Left colon (tissue), 2 donors: ENCODE data around the gene IFITM5. TPM values are rescaled to one million over a fixed set of nuclear protein-coding genes. Genes with fewer than 3 reads are reported as not detected.
"Not testable (repeated sequence)": the region's sequence is repeated elsewhere in the genome, so short reads cannot be mapped to it uniquely, and the experiment has no call there.

ENCODE experiments used
- ATAC-seq: fragments of 200-7000 bp; cut with Tn5 transposase; one replicate; pipeline ENCODE4 v1.9.1; 2020; ENCODE audit warnings: mild to moderate bottlenecking, moderate library complexity
- DNase-seq, 2 donors: peaks; one replicate each; pipeline ENCODE4 v3.0.0-alpha.2; 2020
- intact Hi-C, 2 donors: fragments of 100-400 bp; cut with DNase I in 1 of 2; cut with micrococcal nuclease in 1 of 2; formaldehyde crosslinking; loops; one replicate each; pipeline versions ENCODE4 v1.11.2 to v1.14.0; 2022; cut with DNase I, micrococcal nuclease
- total RNA-seq, 2 donors: library from RNA; stranded (reverse); fragmentation: NEBNext Ultra II Directional; extraction: Animal tissue kit (Norgen Biotek cat#: 25700); gene quantifications; one replicate each; pipeline ENCODE4 v1.2.1, GENCODE V29; 2021
- donor health status: DM: no; HTN: no; CAD: no.
- donor health status: DM: yes; HTN: yes; CAD: no.

IFITM5 gene
- total RNA-seq, 2 donors from 2014 or later, result not detected

- DNase-seq, result peak in 1 of 2 donors; percentile 28
- intact Hi-C loops, result no loop called here
- peak; percentile 53 for ATAC-seq
Measured at GRCh38 chr11:279040-279965, 20.0 kb downstream of the IFITM5 start.

GRCh38 chr11:278001-278951 lies 21.1 kb downstream of the IFITM5 start, which contains the start of gene NLRP6:
Gene NLRP6, plus strand, starts transcription at chr11:278407. Its CDS starts 163 bp downstream, at chr11:278570.
- DNase-seq, result peak in 1 of 2 donors; percentile 10
- no peak for ATAC-seq
- intact Hi-C loops, result no loop called here

- no peak for ATAC-seq
Measured at GRCh38 chr11:276219-276618, 23.1 kb downstream of the IFITM5 start.

GRCh38 chr11:272931-273198 lies 26.5 kb downstream of the IFITM5 start:
- DNase-seq (no peak), ATAC-seq (no peak)
- intact Hi-C loops, result no loop called here

More at GRCh38 chr11:276219-276618, 23.1 kb downstream of the IFITM5 start:
- intact Hi-C loops, result no loop called here
- no peak for DNase-seq

- no peak for ATAC-seq
- DNase-seq, result no peak
- intact Hi-C loops, result no loop called here
Measured at GRCh38 chr11:272195-272930, 27.0 kb downstream of the IFITM5 start.

GRCh38 chr11:271319-271715 lies 28.0 kb downstream of the IFITM5 start:
- DNase-seq, result no peak
- intact Hi-C loops, result no loop called here
- peak; percentile 73 for ATAC-seq

- intact Hi-C loops, result no loop called here
- DNase-seq, result no peak
Measured at GRCh38 chr11:270451-271318, 28.6 kb downstream of the IFITM5 start.

GRCh38 chr11:269146-269890 lies 30.0 kb downstream of the IFITM5 start:
- no peak for ATAC-seq
- intact Hi-C loops, result no loop called here
- peak in 1 of 2 donors; percentile 38 for DNase-seq

More at GRCh38 chr11:270451-271318, 28.6 kb downstream of the IFITM5 start:
- no peak for ATAC-seq

GRCh38 chr11:268716-269145 lies 30.6 kb downstream of the IFITM5 start:
- intact Hi-C loops, result not testable (repeated sequence)

GRCh38 chr11:267491-267994 lies 31.8 kb downstream of the IFITM5 start:
- ATAC-seq (peak; percentile 52), DNase-seq (peak in 1 of 2 donors; percentile 69)

More at GRCh38 chr11:268716-269145, 30.6 kb downstream of the IFITM5 start:
- DNase-seq (peak; percentile 65 to 67), ATAC-seq (peak; percentile 61)

GRCh38 chr11:266676-267439 lies 32.5 kb downstream of the IFITM5 start:
- ATAC-seq, result no peak
- intact Hi-C loops, result no loop called here
- DNase-seq, result no peak

More at GRCh38 chr11:267491-267994, 31.8 kb downstream of the IFITM5 start:
- intact Hi-C loops, result no loop called here

- ATAC-seq, result no peak
- intact Hi-C loops, result no loop called here
- DNase-seq, result no peak
Measured at GRCh38 chr11:261624-262023, 37.7 kb downstream of the IFITM5 start.

- DNase-seq (no peak), ATAC-seq (no peak)
- intact Hi-C loops, result loop anchor here in 1 of 2 donors (10.0 kb wide), 1 partner anchor 105 kb away; the partner anchor contains the start of gene B4GALNT4
Measured at GRCh38 chr11:259413-259812, 39.9 kb downstream of the IFITM5 start.

- DNase-seq, result no peak
- no peak for ATAC-seq
- intact Hi-C loops, result loop anchor here in 1 of 2 donors (10.0 kb wide), 1 partner anchor 107 kb away; the partner anchor contains the start of gene B4GALNT4
Measured at GRCh38 chr11:257766-258493, 41.4 kb downstream of the IFITM5 start.
